ENCODE measurements around the gene CFAP157.

DNA sequence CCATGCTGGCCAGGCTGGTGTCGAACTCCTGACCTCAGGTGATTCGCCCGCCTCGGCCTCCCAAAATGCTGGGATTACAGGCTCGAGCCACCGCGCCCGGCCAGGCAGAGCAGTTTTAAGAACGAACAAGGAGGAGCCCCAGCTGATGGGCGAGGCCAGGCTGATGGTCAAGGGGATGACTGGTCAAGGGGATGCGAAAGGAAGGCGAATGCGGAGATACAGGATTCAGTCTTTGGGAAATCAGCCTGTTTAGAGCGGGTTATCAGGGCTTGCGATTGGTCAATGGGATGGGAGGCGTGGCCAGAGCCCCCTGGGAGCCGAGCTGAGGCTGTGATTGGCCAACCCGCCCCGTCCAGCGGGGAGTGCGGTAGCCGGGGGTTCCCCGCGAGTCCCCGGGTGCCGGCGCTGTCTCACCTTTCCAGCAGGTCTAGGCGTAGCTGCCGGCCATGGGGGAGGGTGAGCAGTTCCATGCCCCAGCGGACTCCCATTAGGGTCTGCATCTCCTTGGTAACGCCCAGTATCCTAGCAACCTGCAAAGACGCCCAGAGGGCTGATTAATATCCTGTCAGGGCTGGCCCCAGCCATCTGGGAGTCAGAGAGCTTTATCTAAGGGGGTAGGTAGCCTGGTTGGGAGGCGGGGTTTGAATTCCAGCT lies 35.8 kb downstream of the CFAP157 start:
- TF ChIP-seq JUND (IDR thresholded peaks at IDR 0.05) (no peak), POLR2A (IDR thresholded peaks at IDR 0.05; ENCODE audit: borderline replicate concordance, extremely low read depth, insufficient read depth, insufficient read length) (no peak), SP1 (IDR thresholded peaks at IDR 0.05; ENCODE audit: low read depth) (no peak), POLR2AphosphoS5 (IDR thresholded peaks at IDR 0.05; ENCODE audit: low read depth, low read length) (no peak), EZH2 (IDR thresholded peaks at IDR 0.05) (no peak), CBX3 (IDR thresholded peaks at IDR 0.05; ENCODE audit: low read depth) (no peak)
- TF ChIP-seq, protein P1, sequence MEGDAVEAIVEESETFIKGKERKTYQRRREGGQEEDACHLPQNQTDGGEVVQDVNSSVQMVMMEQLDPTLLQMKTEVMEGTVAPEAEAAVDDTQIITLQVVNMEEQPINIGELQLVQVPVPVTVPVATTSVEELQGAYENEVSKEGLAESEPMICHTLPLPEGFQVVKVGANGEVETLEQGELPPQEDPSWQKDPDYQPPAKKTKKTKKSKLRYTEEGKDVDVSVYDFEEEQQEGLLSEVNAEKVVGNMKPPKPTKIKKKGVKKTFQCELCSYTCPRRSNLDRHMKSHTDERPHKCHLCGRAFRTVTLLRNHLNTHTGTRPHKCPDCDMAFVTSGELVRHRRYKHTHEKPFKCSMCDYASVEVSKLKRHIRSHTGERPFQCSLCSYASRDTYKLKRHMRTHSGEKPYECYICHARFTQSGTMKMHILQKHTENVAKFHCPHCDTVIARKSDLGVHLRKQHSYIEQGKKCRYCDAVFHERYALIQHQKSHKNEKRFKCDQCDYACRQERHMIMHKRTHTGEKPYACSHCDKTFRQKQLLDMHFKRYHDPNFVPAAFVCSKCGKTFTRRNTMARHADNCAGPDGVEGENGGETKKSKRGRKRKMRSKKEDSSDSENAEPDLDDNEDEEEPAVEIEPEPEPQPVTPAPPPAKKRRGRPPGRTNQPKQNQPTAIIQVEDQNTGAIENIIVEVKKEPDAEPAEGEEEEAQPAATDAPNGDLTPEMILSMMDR (IDR thresholded peaks at IDR 0.05 in 2 of 3, conservative IDR thresholded peaks at IDR 0.05 in 1 of 3; ENCODE audit: borderline replicate concordance in 1 of 3, insufficient read depth in 1 of 3, low read depth in 2 of 3, low read length in 2 of 3) = no peak
- TF ChIP-seq, protein P2, sequence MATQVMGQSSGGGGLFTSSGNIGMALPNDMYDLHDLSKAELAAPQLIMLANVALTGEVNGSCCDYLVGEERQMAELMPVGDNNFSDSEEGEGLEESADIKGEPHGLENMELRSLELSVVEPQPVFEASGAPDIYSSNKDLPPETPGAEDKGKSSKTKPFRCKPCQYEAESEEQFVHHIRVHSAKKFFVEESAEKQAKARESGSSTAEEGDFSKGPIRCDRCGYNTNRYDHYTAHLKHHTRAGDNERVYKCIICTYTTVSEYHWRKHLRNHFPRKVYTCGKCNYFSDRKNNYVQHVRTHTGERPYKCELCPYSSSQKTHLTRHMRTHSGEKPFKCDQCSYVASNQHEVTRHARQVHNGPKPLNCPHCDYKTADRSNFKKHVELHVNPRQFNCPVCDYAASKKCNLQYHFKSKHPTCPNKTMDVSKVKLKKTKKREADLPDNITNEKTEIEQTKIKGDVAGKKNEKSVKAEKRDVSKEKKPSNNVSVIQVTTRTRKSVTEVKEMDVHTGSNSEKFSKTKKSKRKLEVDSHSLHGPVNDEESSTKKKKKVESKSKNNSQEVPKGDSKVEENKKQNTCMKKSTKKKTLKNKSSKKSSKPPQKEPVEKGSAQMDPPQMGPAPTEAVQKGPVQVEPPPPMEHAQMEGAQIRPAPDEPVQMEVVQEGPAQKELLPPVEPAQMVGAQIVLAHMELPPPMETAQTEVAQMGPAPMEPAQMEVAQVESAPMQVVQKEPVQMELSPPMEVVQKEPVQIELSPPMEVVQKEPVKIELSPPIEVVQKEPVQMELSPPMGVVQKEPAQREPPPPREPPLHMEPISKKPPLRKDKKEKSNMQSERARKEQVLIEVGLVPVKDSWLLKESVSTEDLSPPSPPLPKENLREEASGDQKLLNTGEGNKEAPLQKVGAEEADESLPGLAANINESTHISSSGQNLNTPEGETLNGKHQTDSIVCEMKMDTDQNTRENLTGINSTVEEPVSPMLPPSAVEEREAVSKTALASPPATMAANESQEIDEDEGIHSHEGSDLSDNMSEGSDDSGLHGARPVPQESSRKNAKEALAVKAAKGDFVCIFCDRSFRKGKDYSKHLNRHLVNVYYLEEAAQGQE (IDR thresholded peaks at IDR 0.05; ENCODE audit: low read depth) = no peak
- TF ChIP-seq, protein P3, sequence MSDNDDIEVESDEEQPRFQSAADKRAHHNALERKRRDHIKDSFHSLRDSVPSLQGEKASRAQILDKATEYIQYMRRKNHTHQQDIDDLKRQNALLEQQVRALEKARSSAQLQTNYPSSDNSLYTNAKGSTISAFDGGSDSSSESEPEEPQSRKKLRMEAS (IDR thresholded peaks at IDR 0.05) = no peak
- TF ChIP-seq, protein P4, sequence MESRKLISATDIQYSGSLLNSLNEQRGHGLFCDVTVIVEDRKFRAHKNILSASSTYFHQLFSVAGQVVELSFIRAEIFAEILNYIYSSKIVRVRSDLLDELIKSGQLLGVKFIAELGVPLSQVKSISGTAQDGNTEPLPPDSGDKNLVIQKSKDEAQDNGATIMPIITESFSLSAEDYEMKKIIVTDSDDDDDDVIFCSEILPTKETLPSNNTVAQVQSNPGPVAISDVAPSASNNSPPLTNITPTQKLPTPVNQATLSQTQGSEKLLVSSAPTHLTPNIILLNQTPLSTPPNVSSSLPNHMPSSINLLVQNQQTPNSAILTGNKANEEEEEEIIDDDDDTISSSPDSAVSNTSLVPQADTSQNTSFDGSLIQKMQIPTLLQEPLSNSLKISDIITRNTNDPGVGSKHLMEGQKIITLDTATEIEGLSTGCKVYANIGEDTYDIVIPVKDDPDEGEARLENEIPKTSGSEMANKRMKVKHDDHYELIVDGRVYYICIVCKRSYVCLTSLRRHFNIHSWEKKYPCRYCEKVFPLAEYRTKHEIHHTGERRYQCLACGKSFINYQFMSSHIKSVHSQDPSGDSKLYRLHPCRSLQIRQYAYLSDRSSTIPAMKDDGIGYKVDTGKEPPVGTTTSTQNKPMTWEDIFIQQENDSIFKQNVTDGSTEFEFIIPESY (IDR thresholded peaks at IDR 0.05; ENCODE audit: extremely low read depth, insufficient replicate concordance, low read length) = no peak
